Measurements from ENCODE around the gene SIRT2.
"Not testable (repeated sequence)": the region's sequence is repeated elsewhere in the genome, so short reads cannot be mapped to it uniquely, and the experiment has no call there.

Gene SIRT2

DNA sequence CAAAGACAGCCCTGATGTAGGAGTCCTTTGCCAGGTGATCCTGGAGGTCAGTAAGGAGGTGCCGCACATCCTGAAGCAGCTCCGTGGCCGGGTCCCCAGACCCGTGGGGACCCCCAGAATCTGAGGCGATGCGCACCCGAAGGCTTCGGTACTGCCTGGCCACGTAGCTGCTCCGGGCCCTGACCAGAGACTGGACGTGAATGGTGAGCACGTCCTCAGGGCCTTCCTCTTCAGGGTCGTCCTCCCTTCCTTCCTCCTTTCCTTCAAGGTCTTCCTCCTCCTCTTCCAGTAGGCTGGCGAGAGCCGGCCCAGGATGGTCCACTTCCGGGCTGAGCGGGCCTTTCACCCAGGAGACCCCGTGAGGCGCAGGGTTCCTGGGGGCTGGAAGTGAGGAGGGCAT, 28.8 kb downstream of the SIRT2 start:
- Mint-ChIP-seq H3K9me3 (no peaks in the 10 kb centered on the region), H3K27me3 (no peaks in the 10 kb centered on the region), H3K36me3 (ENCODE audit: low read depth) (peaks cover 24% of the 10 kb centered on the region), H3K4me3 (peak overlapping the region; percentile 87), H3K27ac (peak overlapping the region; percentile 87), H3K4me1 (ENCODE audit: low read depth) (peaks cover 45% of the 10 kb centered on the region)

DNA sequence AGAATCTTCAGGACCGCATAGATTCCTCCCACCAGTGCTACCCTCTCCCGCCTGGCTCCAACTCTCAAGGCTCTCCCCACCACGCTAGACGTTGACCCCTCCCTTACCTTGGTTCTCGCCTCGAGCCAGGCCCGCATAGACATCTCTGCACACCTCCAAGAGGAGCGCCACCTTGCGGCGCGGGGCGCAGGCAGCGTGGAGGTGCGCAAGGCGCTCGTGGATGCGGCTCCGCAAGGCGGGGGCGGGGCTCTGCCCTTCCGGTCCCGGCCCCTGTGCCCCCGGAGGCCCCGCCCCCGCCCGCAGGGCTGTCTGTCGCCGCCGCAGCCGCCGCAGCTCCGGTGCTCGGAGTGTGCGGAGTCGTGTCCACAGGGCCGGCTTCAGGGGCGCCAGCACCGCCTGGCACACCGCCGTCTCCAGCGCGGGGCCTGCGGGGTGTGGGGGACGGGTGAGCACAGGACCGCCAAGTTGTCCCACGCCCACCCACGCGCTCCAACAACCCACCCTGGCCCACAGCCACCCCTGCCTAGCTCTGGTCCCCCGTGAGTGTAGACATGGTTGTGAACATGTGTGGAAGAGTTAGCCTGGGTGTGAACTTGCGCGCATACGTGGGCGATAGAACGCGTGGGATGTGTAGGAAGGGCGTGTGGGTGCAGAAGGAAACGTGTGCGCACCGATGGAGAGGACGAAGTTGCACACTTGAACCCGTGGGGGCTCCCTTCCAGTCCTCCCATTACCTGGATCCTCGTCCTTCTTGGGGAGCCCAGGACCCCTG, 29.4 kb downstream of the SIRT2 start:
- H3K27me3 Mint-ChIP-seq: no peaks in the 10 kb centered on the region
- H3K4me3 Mint-ChIP-seq: peak overlapping the region; percentile 87
- peaks cover 23% of the 10 kb centered on the region for H3K36me3 Mint-ChIP-seq (ENCODE audit: low read depth)
- H3K4me1 Mint-ChIP-seq (ENCODE audit: low read depth): peaks cover 51% of the 10 kb centered on the region
- H3K9me3 Mint-ChIP-seq: no peaks in the 10 kb centered on the region
- H3K27ac Mint-ChIP-seq: peak overlapping the region; percentile 91

- peak overlapping the region; percentile 91 for H3K27ac Mint-ChIP-seq
- peak overlapping the region; percentile 87 for H3K4me3 Mint-ChIP-seq
- peaks cover 58% of the 10 kb centered on the region for H3K4me1 Mint-ChIP-seq (ENCODE audit: low read depth)
- H3K9me3 Mint-ChIP-seq: no peaks in the 10 kb centered on the region
- H3K36me3 Mint-ChIP-seq (ENCODE audit: low read depth): peaks cover 23% of the 10 kb centered on the region
- H3K27me3 Mint-ChIP-seq: no peaks in the 10 kb centered on the region
These were observed 30.1 kb downstream of the SIRT2 start for GRCh38 chr19:38869160-38869835.

GRCh38 chr19:38868551-38868950, 30.9 kb downstream of the SIRT2 start:
- H3K9me3 Mint-ChIP-seq: no peaks in the 10 kb centered on the region
- no peaks in the 10 kb centered on the region for H3K27me3 Mint-ChIP-seq
- H3K4me1 Mint-ChIP-seq (ENCODE audit: low read depth): peaks cover 60% of the 10 kb centered on the region
- peaks cover 23% of the 10 kb centered on the region for H3K36me3 Mint-ChIP-seq (ENCODE audit: low read depth)
- H3K27ac Mint-ChIP-seq: peak overlapping the region; percentile 91
- peak overlapping the region; percentile 87 for H3K4me3 Mint-ChIP-seq

- peak overlapping the region; percentile 52 for H3K27ac Mint-ChIP-seq
- no peak overlapping the region for H3K4me3 Mint-ChIP-seq
- peaks cover 59% of the 10 kb centered on the region for H3K4me1 Mint-ChIP-seq (ENCODE audit: low read depth)
- H3K36me3 Mint-ChIP-seq (ENCODE audit: low read depth): peaks cover 23% of the 10 kb centered on the region
- H3K27me3 Mint-ChIP-seq: no peaks in the 10 kb centered on the region
- no peaks in the 10 kb centered on the region for H3K9me3 Mint-ChIP-seq
These were observed 32.1 kb downstream of the SIRT2 start for GRCh38 chr19:38867171-38867780.

DNA sequence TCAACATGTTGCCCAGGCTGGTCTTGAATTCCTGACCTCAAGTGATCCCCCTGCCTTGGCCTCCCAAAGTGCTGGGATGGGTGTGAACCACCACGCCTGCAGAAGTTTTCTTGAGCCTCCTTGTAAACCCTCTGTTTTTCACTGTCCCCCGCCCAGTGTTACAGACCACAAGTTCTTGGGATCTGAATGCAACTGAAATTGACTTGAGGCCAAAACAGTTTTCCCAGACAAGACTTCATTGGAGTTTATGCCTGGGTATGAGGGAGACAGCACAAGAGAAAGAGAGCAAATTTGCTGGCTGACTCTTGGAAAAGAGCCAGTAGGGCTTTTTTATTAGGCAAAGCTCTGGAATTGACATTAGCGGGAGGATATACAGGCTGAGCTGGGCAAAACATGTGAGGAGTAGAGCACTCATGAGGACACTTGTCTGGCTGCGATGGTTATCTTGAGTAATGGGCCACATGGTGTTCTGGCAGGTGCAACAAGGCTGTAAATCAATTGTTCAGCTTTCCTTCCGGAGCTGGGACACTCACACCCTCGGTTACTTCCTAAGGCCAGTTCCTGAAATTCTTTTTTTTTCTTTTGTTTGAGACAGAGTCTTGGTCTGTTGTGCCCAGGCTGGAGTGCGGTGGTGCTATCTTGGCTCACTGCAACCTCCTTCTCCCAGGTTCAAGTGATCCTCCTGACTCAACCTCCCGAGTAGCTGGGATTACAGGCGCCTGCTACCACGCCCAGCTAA, 36.9 kb downstream of the SIRT2 start:
- Mint-ChIP-seq H3K27me3 (no peaks in the 10 kb centered on the region), H3K27ac (peak overlapping the region; percentile 45), H3K4me3 (no peak overlapping the region), H3K9me3 (no peaks in the 10 kb centered on the region), H3K4me1 (ENCODE audit: low read depth) (peaks cover 52% of the 10 kb centered on the region), H3K36me3 (ENCODE audit: low read depth) (peaks cover 8% of the 10 kb centered on the region)

DNA sequence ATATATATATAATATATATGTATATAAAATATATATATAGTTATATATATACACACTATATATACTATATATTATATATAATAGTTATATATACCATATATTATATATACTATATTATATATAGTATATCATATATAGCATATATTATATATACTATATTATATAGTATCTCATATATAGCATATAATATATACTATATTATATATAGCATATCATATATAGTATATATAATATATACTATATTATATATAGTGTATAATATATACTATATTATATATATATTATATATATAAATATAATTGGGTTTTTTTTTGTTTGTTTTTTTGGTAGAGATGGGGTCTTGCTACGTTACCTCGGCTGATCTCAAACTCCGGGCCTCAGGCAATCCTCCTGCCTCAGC, 38.0 kb downstream of the SIRT2 start:
- H3K4me1 Mint-ChIP-seq (ENCODE audit: low read depth): peaks cover 56% of the 10 kb centered on the region
- H3K27ac Mint-ChIP-seq: no peak overlapping the region
- no peaks in the 10 kb centered on the region for H3K9me3 Mint-ChIP-seq
- peaks cover 5% of the 10 kb centered on the region for H3K36me3 Mint-ChIP-seq (ENCODE audit: low read depth)
- H3K4me3 Mint-ChIP-seq: no peak overlapping the region
- no peaks in the 10 kb centered on the region for H3K27me3 Mint-ChIP-seq

DNA sequence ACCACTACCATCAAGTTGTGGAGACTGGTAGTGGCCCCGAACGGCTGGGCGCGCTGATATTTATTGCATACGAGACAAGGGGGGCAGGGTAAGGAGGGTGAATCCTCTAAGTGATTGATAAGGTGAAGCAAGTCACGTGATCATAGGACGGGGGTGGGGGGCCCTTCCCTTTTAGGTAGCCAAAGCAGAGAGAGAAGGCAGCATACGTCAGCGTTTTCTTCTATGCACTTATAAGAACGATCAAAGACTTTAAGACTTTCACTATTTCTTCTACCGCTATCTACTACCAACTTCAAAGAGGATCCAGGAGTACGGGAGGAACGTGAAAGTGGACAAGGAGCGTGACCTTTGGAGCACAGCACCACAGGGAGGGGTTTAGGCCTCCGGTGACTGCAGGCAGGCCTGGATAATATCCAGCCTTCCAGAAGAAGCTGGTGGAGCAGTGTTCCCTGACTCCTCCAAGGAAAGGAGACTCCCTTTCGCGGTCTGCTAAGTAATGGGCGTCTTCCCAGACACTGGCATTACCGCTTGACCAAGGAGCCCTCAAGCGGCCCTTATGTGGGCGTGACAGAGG, 39.7 kb downstream of the SIRT2 start:
- peaks cover 47% of the 10 kb centered on the region for H3K4me1 Mint-ChIP-seq (ENCODE audit: low read depth)
- not testable (repeated sequence) for H3K27ac Mint-ChIP-seq; H3K36me3 Mint-ChIP-seq (ENCODE audit: low read depth); H3K9me3 Mint-ChIP-seq; H3K27me3 Mint-ChIP-seq; H3K4me3 Mint-ChIP-seq

DNA sequence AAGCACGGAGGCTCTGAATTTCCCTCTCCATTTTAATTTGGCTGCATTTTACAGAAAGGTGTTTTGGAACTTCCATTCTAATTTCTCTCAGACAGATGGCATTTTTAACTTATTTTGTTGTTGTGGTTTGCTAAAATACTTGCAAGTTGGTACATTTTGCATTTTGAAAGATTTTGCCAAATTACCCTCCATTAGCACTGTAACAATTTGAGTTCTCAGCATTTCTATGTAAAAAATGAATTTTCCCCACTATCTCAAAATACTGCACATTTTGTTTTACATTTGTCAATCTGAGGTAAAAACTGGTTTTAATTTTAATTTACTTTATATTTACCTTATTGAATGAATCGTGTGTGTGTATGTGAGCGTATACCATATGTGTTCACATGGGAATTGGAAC, 42.6 kb downstream of the SIRT2 start:
- Mint-ChIP-seq H3K27me3 (no peaks in the 10 kb centered on the region), H3K9me3 (no peaks in the 10 kb centered on the region), H3K4me3 (peak overlapping the region; percentile 59), H3K36me3 (ENCODE audit: low read depth) (no peaks in the 10 kb centered on the region), H3K27ac (peak overlapping the region; percentile 88), H3K4me1 (ENCODE audit: low read depth) (peaks cover 49% of the 10 kb centered on the region)

GRCh38 chr19:38855751-38856150, 43.7 kb downstream of the SIRT2 start:
- H3K4me3 Mint-ChIP-seq; H3K36me3 Mint-ChIP-seq (ENCODE audit: low read depth); H3K27me3 Mint-ChIP-seq; H3K27ac Mint-ChIP-seq; H3K9me3 Mint-ChIP-seq: not testable (repeated sequence)
- peaks cover 55% of the 10 kb centered on the region for H3K4me1 Mint-ChIP-seq (ENCODE audit: low read depth)

GRCh38 chr19:38854961-38855360, 44.5 kb downstream of the SIRT2 start:
- H3K9me3 Mint-ChIP-seq; H3K27me3 Mint-ChIP-seq; H3K36me3 Mint-ChIP-seq (ENCODE audit: low read depth): not testable (repeated sequence)
- H3K4me1 Mint-ChIP-seq (ENCODE audit: low read depth): peaks cover 54% of the 10 kb centered on the region
- H3K27ac Mint-ChIP-seq: peak overlapping the region; percentile 26
- H3K4me3 Mint-ChIP-seq: peak overlapping the region; percentile 37

DNA sequence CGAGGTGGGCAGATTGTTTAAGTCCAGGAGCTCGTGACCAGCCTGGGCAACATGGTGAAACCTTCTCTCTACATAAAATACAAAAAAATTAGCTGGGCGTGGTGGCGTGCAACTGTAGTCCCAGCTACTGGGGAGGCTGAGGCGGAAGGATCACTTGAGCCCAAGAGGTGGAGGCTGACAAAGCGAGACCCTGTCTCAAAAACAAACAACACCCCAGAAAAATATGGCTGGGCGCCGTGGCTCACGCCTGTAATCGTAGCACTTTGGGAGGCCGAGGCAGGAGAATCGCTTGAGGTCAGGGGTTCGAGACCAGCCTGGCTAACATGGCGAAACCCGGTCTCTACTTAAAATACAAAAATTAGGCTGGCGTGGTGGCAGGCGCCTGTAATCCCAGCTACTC, 46.2 kb downstream of the SIRT2 start:
- Mint-ChIP-seq H3K27me3 (no peaks in the 10 kb centered on the region), H3K9me3 (no peaks in the 10 kb centered on the region), H3K27ac (peak overlapping the region; percentile 97), H3K4me3 (peak overlapping the region; percentile 93), H3K4me1 (ENCODE audit: low read depth) (peaks cover 59% of the 10 kb centered on the region), H3K36me3 (ENCODE audit: low read depth) (peaks cover 10% of the 10 kb centered on the region)

DNA sequence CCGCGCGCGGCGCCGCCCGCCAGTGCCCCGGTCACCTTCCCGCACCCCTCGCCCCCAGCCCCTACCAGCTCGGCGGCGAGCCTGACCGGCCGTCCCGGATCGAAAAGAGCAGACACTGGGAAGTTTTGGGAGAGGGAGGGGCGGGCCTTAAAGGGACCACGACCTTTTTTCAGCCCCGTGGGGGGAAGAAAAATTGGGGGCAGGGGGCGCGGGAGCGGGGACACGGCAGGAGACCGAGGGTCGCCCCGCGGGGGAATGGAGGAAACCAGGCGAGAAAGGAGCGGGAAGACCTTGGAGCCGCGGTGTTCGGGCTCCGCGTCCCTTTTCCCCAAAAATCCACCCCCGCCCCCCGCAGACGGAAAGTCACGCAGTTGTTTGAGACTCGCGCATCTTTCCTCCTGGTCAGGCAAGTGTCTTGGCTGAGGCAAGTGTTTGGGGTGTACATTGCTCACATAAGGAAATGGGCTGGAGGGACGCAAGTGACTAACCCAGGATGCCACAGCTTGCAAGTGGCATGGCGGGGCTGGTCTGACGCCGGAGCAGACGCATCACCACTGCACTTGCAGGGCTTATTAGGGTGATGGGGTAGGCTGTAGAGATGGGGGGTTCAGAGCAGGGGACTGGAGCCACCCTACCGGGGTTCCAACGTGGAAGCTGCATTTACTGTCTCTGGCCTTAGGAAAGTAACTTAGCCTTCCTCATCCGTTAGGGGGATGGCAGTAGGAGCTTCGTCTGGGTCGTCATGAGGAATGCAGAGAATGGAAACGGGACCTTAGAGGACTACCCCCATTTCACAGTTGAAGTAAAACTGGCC, 47.0 kb downstream of the SIRT2 start:
- no peaks in the 10 kb centered on the region for H3K27me3 Mint-ChIP-seq
- peak overlapping the region; percentile 97 for H3K27ac Mint-ChIP-seq
- H3K9me3 Mint-ChIP-seq: no peaks in the 10 kb centered on the region
- peak overlapping the region; percentile 93 for H3K4me3 Mint-ChIP-seq
- peaks cover 18% of the 10 kb centered on the region for H3K36me3 Mint-ChIP-seq (ENCODE audit: low read depth)
- H3K4me1 Mint-ChIP-seq (ENCODE audit: low read depth): peaks cover 59% of the 10 kb centered on the region

GRCh38 chr19:38851622-38852230, 47.7 kb downstream of the SIRT2 start:
- Mint-ChIP-seq H3K36me3 (ENCODE audit: low read depth) (peaks cover 25% of the 10 kb centered on the region), H3K9me3 (no peaks in the 10 kb centered on the region), H3K27ac (peak overlapping the region; percentile 97), H3K4me1 (ENCODE audit: low read depth) (peaks cover 59% of the 10 kb centered on the region), H3K4me3 (peak overlapping the region; percentile 99), H3K27me3 (no peaks in the 10 kb centered on the region)
